Aorta (tissue), 5 donors: ENCODE results near the gene FER. TPM values are rescaled to one million over a fixed set of nuclear protein-coding genes. Genes with fewer than 3 reads are reported as not detected.
"Not testable (repeated sequence)": the region's sequence is repeated elsewhere in the genome, so short reads cannot be mapped to it uniquely, and the experiment has no call there.

Source experiments
- ATAC-seq: fragments of 200-7000 bp; cut with Tn5 transposase; one replicate; pipeline ENCODE4 v1.9.1; 2022; ENCODE audit warnings: moderate library complexity; ENCODE audit not compliant: low FRiP score
- DNase-seq, 2 donors: peaks; one replicate each; pipeline ENCODE4 v3.0.0-alpha.2; 2020
- H3K27ac ChIP-seq, 2 donors: one replicate each; pipeline ENCODE4 v1.5.1; 2013; ENCODE audit warnings: low read length in 2 of 2, mild to moderate bottlenecking in 2 of 2, moderate library complexity in 2 of 2, control low read depth in 1 of 2, inconsistent platforms in 1 of 2, low read depth in 1 of 2
- H3K27me3 ChIP-seq, 2 donors: one replicate each; pipeline ENCODE4 v1.6.1; 2013; ENCODE audit warnings: control low read depth in 1 of 2, low read length in 1 of 2, mild to moderate bottlenecking in 1 of 2, moderate library complexity in 1 of 2; ENCODE audit not compliant: insufficient read depth in 2 of 2, control insufficient read depth in 1 of 2
- H3K36me3 ChIP-seq, 2 donors: one replicate each; pipeline ENCODE4 v1.6.1; 2013; ENCODE audit warnings: control low read depth in 1 of 2, low read length in 1 of 2, mild to moderate bottlenecking in 1 of 2; ENCODE audit not compliant: insufficient read depth in 2 of 2, control insufficient read depth in 1 of 2
- H3K4me1 ChIP-seq, 2 donors: one replicate each; pipeline ENCODE4 v1.6.1; 2013; ENCODE audit warnings: low read length in 2 of 2, control low read depth in 1 of 2, mild to moderate bottlenecking in 1 of 2, moderate library complexity in 1 of 2; ENCODE audit not compliant: insufficient read depth in 2 of 2, control insufficient read depth in 1 of 2
- H3K4me3 ChIP-seq, 2 donors: one replicate each; pipeline ENCODE4 v1.5.1; 2013; ENCODE audit warnings: low read length in 2 of 2, control low read depth in 1 of 2, mild to moderate bottlenecking in 1 of 2
- H3K9me3 ChIP-seq: one replicate; pipeline ENCODE4 v1.6.1; 2013; ENCODE audit warnings: mild to moderate bottlenecking, low read length; ENCODE audit not compliant: control insufficient read depth
- WGBS, 2 donors: extraction: QIAGEN DNeasy Blood & Tissue Kit; methylation state at CpG; one replicate each; pipeline ENCODE4 v1.1.7; 2013; 5-methylcytosine and 5-hydroxymethylcytosine counted together
- intact Hi-C, 2 donors: fragments of 100-400 bp; cut with DNase I; formaldehyde crosslinking; loops; one replicate each; pipeline versions ENCODE4 v1.14.2 to v1.15.0; 2022
- polyA plus RNA-seq, 2 donors: library from polyadenylated mRNA; stranded (reverse); fragments of 200-250 nt; gene quantifications; one replicate each; pipeline ENCODE4 v1.2.3, GENCODE V29; 2013
- total RNA-seq, 2 donors: library from RNA; stranded (reverse); fragmentation: NEBNext Ultra II Directional; extraction: Animal tissue kit (Norgen Biotek cat#: 25700); gene quantifications; one replicate each; pipeline ENCODE4 v1.2.1, GENCODE V29; 2021
- donor health status: healthy with polysubstance abuse.
- donor health status: Bipolar disorder and iron deficiency.
- donor health status: DM: no; HTN: no; CAD: no.
- donor health status: DM: no; HTN: no; CAD: no.
- donor health status: DM: yes; HTN: yes; CAD: no.

Gene FER
- total and polyA plus RNA-seq, 4 donors: 5.1 to 54.6 (median 27.8) TPM

DNA sequence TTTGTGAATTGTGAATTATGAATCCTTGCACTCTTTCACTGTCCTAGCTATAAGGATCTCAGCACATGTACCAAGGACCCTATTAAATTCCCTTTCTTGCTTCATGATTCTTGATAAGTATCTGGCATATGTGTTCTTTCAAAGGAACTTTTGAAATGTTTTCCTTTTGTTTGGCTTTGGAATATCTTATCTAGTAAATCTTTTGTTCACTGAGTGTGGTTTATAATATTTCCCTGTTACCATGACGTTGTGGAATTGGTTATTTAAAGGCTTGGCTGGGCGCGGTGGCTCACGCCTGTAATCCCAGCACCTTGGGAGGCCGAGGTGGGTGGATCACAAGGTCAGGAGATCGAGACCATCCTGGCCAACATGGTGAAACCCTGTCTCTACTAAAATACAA is 151.5 kb downstream of the FER start:
- WGBS, 2 donors: 70 to 77% methylated on average over 6 of the region's 6 CpGs
- intact Hi-C loops, DNase-seq, H3K4me3 ChIP-seq, H3K27ac ChIP-seq, H3K27me3 ChIP-seq, H3K36me3 ChIP-seq, ATAC-seq, H3K9me3 ChIP-seq, H3K4me1 ChIP-seq: not testable (repeated sequence)

DNA sequence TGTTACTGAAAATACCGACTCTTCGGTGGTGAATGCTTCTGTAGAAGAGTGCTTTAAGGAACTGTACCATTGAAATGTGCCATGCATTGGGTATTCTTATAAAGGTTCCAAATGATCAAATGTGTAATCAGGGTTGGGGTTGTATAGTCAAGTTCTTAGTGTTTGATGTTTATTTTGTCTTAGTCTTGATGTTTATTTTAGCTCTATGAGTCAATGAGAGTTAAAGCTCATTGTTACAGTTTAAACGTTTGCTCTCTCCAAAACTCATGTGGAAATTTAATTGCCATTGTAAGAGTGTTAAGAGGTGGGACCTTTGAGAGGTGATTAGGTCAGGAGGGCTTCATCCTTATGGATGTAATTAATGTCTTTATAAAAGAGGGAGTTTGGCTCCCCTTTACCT is 153.0 kb downstream of the FER start:
- Histone ChIP-seq H3K4me3 (no peak overlapping the region), H3K27ac (no peak overlapping the region), H3K36me3 (no peaks in the 10 kb centered on the region), H3K9me3 (no peaks in the 10 kb centered on the region), H3K27me3 (no peaks in the 10 kb centered on the region), H3K4me1 (no peaks in the 10 kb centered on the region)
- no peak for DNase-seq
- intact Hi-C loops: no loop called here
- ATAC-seq: no peak
- WGBS, 2 donors: 70 to 74% methylated on average over 3 of the region's 3 CpGs

- H3K4me3 ChIP-seq: no peak overlapping the region
- no peak for ATAC-seq
Observed at GRCh38 chr5:108905805-108906204, 158.1 kb downstream of the FER start.

GRCh38 chr5:108910627-108911026 is 162.9 kb downstream of the FER start:
- ATAC-seq (no peak), DNase-seq (no peak)
- no peaks in the 10 kb centered on the region for H3K9me3 ChIP-seq
- intact Hi-C loops: no loop called here
- no peak overlapping the region for H3K4me3 ChIP-seq
- no peaks in the 10 kb centered on the region for H3K27me3 ChIP-seq
- H3K4me1 ChIP-seq: no peaks in the 10 kb centered on the region
- WGBS, 2 donors: 97 to 99% methylated on average over 3 of the region's 3 CpGs
- no peaks in the 10 kb centered on the region for H3K36me3 ChIP-seq
- no peak overlapping the region for H3K27ac ChIP-seq

More at GRCh38 chr5:108905805-108906204, 158.1 kb downstream of the FER start:
- Histone ChIP-seq H3K27ac (no peak overlapping the region), H3K4me1 (no peaks in the 10 kb centered on the region), H3K27me3 (no peaks in the 10 kb centered on the region), H3K36me3 (no peaks in the 10 kb centered on the region), H3K9me3 (no peaks in the 10 kb centered on the region)
- intact Hi-C loops: no loop called here
- no peak for DNase-seq

- Histone ChIP-seq H3K36me3 (no peaks in the 10 kb centered on the region), H3K27ac (no peak overlapping the region), H3K27me3 (no peaks in the 10 kb centered on the region), H3K4me1 (no peaks in the 10 kb centered on the region), H3K9me3 (no peaks in the 10 kb centered on the region), H3K4me3 (no peak overlapping the region)
- intact Hi-C loops: no loop called here
- no peak for DNase-seq
- WGBS, 2 donors: 94 to 98% methylated on average over 3 of the region's 3 CpGs
- ATAC-seq: no peak
Observed at GRCh38 chr5:108911055-108911454, 163.4 kb downstream of the FER start.

DNA sequence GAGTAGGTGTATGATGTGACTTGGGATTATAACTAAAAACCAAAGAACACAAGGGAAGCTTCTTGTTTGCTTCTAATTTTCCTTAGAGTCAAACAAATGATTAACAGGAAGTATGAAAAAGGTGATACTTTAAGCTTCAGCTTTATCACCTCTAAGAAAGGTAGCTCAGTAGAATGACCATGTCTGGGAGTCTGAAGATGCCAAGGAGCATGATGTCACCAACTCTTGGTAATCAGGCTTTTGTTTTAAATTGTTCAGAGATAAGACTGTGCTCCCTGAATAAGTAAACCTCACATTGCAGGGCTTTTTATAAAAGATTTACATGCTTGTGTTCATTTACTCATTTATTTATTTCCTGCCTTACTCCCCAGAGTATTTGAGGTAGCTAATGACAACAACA is 169.9 kb downstream of the FER start:
- no peaks in the 10 kb centered on the region for H3K36me3 ChIP-seq
- intact Hi-C loops: no loop called here

GRCh38 chr5:108919591-108920326 is 172.1 kb downstream of the FER start:
- no peak overlapping the region for H3K4me3 ChIP-seq
- H3K27ac ChIP-seq: no peak overlapping the region
- WGBS, 2 donors: 76 to 85% methylated on average over 2 of the region's 2 CpGs
- H3K27me3 ChIP-seq: no peaks in the 10 kb centered on the region
- no peak for DNase-seq
- H3K9me3 ChIP-seq: no peaks in the 10 kb centered on the region
- intact Hi-C loops: no loop called here
- no peaks in the 10 kb centered on the region for H3K36me3 ChIP-seq
- no peak for ATAC-seq
- no peaks in the 10 kb centered on the region for H3K4me1 ChIP-seq

More for the DNA sequence above, 169.9 kb downstream of the FER start:
- Histone ChIP-seq H3K4me1 (no peaks in the 10 kb centered on the region), H3K27me3 (no peaks in the 10 kb centered on the region), H3K9me3 (no peaks in the 10 kb centered on the region), H3K27ac (no peak overlapping the region), H3K4me3 (no peak overlapping the region)
- ATAC-seq (no peak), DNase-seq (no peak)

DNA sequence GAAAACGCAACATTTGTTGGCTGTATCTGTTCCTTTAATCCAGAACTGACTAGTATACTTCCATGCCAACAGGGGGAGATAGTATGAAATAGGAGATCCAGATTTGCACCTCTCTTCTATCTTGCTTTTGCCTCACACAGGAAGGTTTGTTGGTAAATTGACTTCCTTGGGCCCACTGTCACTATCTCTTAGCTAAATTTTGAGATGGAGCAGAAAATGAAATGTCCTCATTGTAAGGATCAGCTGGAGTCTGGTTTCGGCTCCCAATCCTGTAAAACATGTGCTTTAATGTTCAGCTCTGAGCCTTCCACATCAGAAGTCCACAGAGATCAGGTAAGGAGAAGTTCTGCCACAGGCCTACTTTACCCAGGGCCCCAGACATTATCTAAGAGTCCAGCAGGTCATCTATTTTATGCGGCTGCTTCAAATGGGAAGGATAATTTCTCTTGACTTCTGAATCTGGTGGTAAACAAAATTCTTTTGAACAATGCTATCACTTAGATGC is 176.8 kb downstream of the FER start:
- DNase-seq (no peak), ATAC-seq (no peak)
- intact Hi-C loops: no loop called here
- H3K27me3 ChIP-seq: no peaks in the 10 kb centered on the region
- H3K9me3 ChIP-seq: no peaks in the 10 kb centered on the region
- no peaks in the 10 kb centered on the region for H3K36me3 ChIP-seq
- no peak overlapping the region for H3K27ac ChIP-seq
- no peak overlapping the region for H3K4me3 ChIP-seq
- no peaks in the 10 kb centered on the region for H3K4me1 ChIP-seq
- WGBS, 2 donors: 95 to 98% methylated on average over 3 of the region's 3 CpGs

DNA sequence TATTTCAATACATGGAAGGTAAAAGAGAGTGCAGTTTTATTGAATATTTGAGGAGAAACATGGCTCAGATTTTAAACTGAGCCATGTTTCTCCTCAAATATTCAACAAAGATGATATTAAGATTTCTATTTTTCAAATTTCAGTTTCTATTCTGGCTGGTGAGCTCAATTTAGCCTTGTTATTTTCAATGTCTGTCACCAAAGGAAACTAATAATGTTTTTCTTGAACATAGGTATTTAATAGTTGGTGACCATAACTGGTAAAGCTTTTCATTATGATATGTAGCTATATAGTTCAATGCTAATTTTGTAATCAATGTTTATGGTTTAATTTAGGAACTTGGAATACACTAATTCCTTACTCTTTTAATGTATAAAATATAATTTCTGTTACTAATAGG is 177.4 kb downstream of the FER start:
- Histone ChIP-seq H3K36me3 (no peaks in the 10 kb centered on the region), H3K9me3 (no peaks in the 10 kb centered on the region), H3K4me3 (no peak overlapping the region), H3K27me3 (no peaks in the 10 kb centered on the region), H3K27ac (no peak overlapping the region), H3K4me1 (no peaks in the 10 kb centered on the region)
- intact Hi-C loops: no loop called here
- no peak for ATAC-seq
- DNase-seq: no peak
